Adrenal gland (tissue), 5 donors: ENCODE results near the gene PLGLB1.
"Not testable (repeated sequence)": the region's sequence is repeated elsewhere in the genome, so short reads cannot be mapped to it uniquely, and the experiment has no call there.

Experiments used
- POLR2A ChIP-seq, 2 donors: fragments of 450-650 bp; IDR thresholded peaks; one replicate each; pipeline ENCODE4 v1.6.1; 2017; ENCODE audit warnings: antibody characterized with exemption in 2 of 2, mild to moderate bottlenecking in 2 of 2, moderate library complexity in 1 of 2
- TF ChIP-seq, protein P1 (sequence below), 6 experiments: fragments of 450-650 bp in 4 of 6; fragments of 200-600 bp in 2 of 6; sonication (generic) in 1 of 6; IDR thresholded peaks; 1 replicate in 5 of 6; 2 replicates in 1 of 6; pipeline versions ENCODE4 v1.5.1 to v1.8.0; 2016 to 2021; ENCODE audit warnings: antibody characterized with exemption in 6 of 6, mild to moderate bottlenecking in 2 of 6, moderate library complexity in 1 of 6
- donor health status: DM: no; HTN: no; CAD: no.

DNA sequence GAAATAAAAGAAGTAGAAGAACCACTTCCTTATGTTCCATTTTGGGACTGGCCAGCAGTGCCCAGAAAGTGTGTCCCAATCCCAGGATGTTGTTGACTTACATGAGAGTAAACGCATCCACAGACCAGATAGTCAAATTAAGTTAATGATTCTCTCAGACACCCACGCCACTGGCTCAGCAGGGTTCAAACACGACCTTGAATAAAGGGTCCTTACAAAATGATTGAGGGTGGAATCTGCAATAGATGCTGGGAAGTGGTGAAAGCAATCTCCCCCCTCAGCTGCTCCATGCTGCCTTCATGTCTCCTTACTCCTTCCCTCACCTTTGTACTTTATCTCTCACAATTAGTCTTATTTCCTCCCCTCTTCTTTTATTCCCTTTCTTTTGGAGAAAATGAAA lies at the start of gene PLGLB1:
- TF ChIP-seq, protein P1, sequence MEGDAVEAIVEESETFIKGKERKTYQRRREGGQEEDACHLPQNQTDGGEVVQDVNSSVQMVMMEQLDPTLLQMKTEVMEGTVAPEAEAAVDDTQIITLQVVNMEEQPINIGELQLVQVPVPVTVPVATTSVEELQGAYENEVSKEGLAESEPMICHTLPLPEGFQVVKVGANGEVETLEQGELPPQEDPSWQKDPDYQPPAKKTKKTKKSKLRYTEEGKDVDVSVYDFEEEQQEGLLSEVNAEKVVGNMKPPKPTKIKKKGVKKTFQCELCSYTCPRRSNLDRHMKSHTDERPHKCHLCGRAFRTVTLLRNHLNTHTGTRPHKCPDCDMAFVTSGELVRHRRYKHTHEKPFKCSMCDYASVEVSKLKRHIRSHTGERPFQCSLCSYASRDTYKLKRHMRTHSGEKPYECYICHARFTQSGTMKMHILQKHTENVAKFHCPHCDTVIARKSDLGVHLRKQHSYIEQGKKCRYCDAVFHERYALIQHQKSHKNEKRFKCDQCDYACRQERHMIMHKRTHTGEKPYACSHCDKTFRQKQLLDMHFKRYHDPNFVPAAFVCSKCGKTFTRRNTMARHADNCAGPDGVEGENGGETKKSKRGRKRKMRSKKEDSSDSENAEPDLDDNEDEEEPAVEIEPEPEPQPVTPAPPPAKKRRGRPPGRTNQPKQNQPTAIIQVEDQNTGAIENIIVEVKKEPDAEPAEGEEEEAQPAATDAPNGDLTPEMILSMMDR (IDR thresholded peaks at IDR 0.05), result not testable (repeated sequence)
- not testable (repeated sequence) for TF ChIP-seq POLR2A (IDR thresholded peaks at IDR 0.05)
